HepG2 (cell line): Measurements from ENCODE around the gene SNAP47. TPM values are rescaled to one million over a fixed set of nuclear protein-coding genes. Genes with fewer than 3 reads are reported as not detected.

Experiments
- ATAC-seq: fragments of 200-7000 bp; cut with Tn5 transposase; 3 replicates; pipeline ENCODE4 v1.9.1; 2020; ENCODE audit warnings: mild to moderate bottlenecking, moderate library complexity
- BruUV-seq: library from RNA; stranded (reverse); fragments of 400-500 nt; replicated peaks from 2 replicates; lab custom pipeline; 2021; lab: Mats Ljungman, UMichigan
- CTCF ChIA-PET: fragments of 300-600 bp; formaldehyde crosslinking; extraction: SDS; loops from one replicate; lab custom pipeline; 2021; ENCODE audit warnings: low total read pairs, inconsistent platforms, low intra/inter-chr PET ratio; lab: Yijun Ruan, JAX
- POLR2A ChIA-PET: fragments of 350-600 bp; sonication (Branson Sonifier 250); formaldehyde crosslinking; loops from one replicate; lab custom pipeline; 2020; ENCODE audit warnings: antibody characterized with exemption, inconsistent platforms; lab: Yijun Ruan, JAX
- DNase-seq: peaks from one replicate; pipeline ENCODE4 v3.0.0-alpha.2; 2015; ENCODE audit warnings: low spot score
- FAIRE-seq: peaks from 3 replicates; lab custom pipeline; 2011; peaks lifted over from hg19 to GRCh38; lab: Jason Lieb, UNC
- H2AFZ ChIP-seq: one replicate; pipeline ENCODE4 v1.6.1; 2011; ENCODE audit warnings: low read length, inconsistent platforms
- H3K27ac ChIP-seq: fragments of 300-600 bp; 3 replicates; pipeline ENCODE4 v1.8.0; 2011; ENCODE audit warnings: mixed run types, mild to moderate bottlenecking, mixed read lengths, low read length, inconsistent platforms; ENCODE audit not compliant: insufficient read depth; ENCODE audit errors: extremely low read length
- H3K27me3 ChIP-seq, 2 experiments: fragments of 200-600 bp in 1 of 2; 2 replicates in 1 of 2; 3 replicates in 1 of 2; pipeline versions ENCODE4 v1.6.0 to v1.8.0; 2011; ENCODE audit warnings: low read length in 2 of 2, mild to moderate bottlenecking in 2 of 2, moderate library complexity in 2 of 2, inconsistent platforms in 1 of 2; ENCODE audit not compliant: insufficient read depth in 2 of 2, control insufficient read depth in 1 of 2
- H3K36me3 ChIP-seq, 2 experiments: fragments of 200-600 bp in 1 of 2; replicated peaks in 1 of 2; 2 replicates in 1 of 2; 3 replicates in 1 of 2; pipeline versions ENCODE4 v1.5.1 to v1.8.0; 2011; ENCODE audit warnings: low read length in 2 of 2, inconsistent platforms in 1 of 2; ENCODE audit not compliant: insufficient read depth in 2 of 2, control insufficient read depth in 1 of 2
- H3K4me1 ChIP-seq: 2 replicates; pipeline ENCODE4 v1.5.1; 2012; ENCODE audit warnings: low read length, inconsistent platforms; ENCODE audit not compliant: insufficient read depth
- H3K4me2 ChIP-seq: 2 replicates; pipeline ENCODE4 v1.6.0; 2011; ENCODE audit warnings: low read depth, low read length, inconsistent platforms
- H3K4me3 ChIP-seq, 3 experiments: fragments of 200-600 bp in 1 of 3; sonication (generic), shearing (Covaris generic) in 1 of 3; replicated peaks in 1 of 3; 2 replicates each; pipeline ENCODE4 v1.5.1; 2011 to 2016; ENCODE audit warnings: low read length in 3 of 3, inconsistent platforms in 2 of 3, low read depth in 2 of 3, mild to moderate bottlenecking in 2 of 3, control low read depth in 1 of 3, mixed read lengths in 1 of 3; ENCODE audit not compliant: insufficient read depth in 1 of 3
- H3K79me2 ChIP-seq: one replicate; pipeline ENCODE4 v1.6.1; 2011; ENCODE audit warnings: low read length, inconsistent platforms; ENCODE audit not compliant: insufficient read depth
- H3K9ac ChIP-seq: 2 replicates; pipeline ENCODE4 v1.6.0; 2011; ENCODE audit warnings: mild to moderate bottlenecking, low read depth, low read length, inconsistent platforms; ENCODE audit not compliant: insufficient read depth
- H3K9me3 ChIP-seq: 2 replicates; pipeline ENCODE4 v1.5.1; 2012; ENCODE audit warnings: mild to moderate bottlenecking, low read length
- H4K20me1 ChIP-seq: 2 replicates; pipeline ENCODE4 v1.6.0; 2011; ENCODE audit warnings: inconsistent platforms, mild to moderate bottlenecking, low read length, moderate library complexity; ENCODE audit not compliant: insufficient read depth
- BORCS8-MEF2B ChIP-seq: sonication (generic); formaldehyde crosslinking; IDR thresholded peaks from 2 replicates; pipeline ENCODE4 v1.8.0; 2022; ENCODE audit warnings: mild to moderate bottlenecking, missing genetic modification reagents
- CBX2 ChIP-seq, 2 experiments: fragments of 200-600 bp in 1 of 2; sonication (generic); formaldehyde crosslinking in 1 of 2; IDR thresholded peaks; 2 replicates each; pipeline versions ENCODE4 v1.7.0 to v1.8.1; 2018 to 2022; ENCODE audit warnings: low read depth in 2 of 2, low read length in 1 of 2, mild to moderate bottlenecking in 1 of 2, missing genetic modification reagents in 1 of 2
- GLI4 ChIP-seq: sonication (generic); formaldehyde crosslinking; IDR thresholded peaks from 2 replicates; pipeline ENCODE4 v1.5.1; 2020; ENCODE audit warnings: missing genetic modification reagents, mild to moderate bottlenecking, moderate library complexity, borderline replicate concordance
- HDAC2 ChIP-seq: sonication (generic); formaldehyde crosslinking; IDR thresholded peaks from 2 replicates; pipeline ENCODE4 v1.4.0; 2020; ENCODE audit warnings: missing genetic modification reagents
- HDAC6 ChIP-seq: fragments of 200-600 bp; sonication (generic); IDR thresholded peaks from 2 replicates; pipeline ENCODE4 v1.7.0; 2017; ENCODE audit warnings: mild to moderate bottlenecking, antibody characterized with exemption, low read length, low read depth
- HOXA3 ChIP-seq: sonication (generic); formaldehyde crosslinking; IDR thresholded peaks from 2 replicates; pipeline ENCODE4 v1.5.0; 2020; ENCODE audit warnings: missing genetic modification reagents
- LCORL ChIP-seq, 2 experiments: fragments of 450-650 bp in 1 of 2; sonication (generic) in 1 of 2; formaldehyde crosslinking in 1 of 2; IDR thresholded peaks; 2 replicates each; pipeline versions ENCODE4 v1.5.0 to v1.6.1; 2017 to 2020; ENCODE audit warnings: antibody characterized with exemption in 1 of 2, missing genetic modification reagents in 1 of 2
- PHF21A ChIP-seq: sonication (generic); formaldehyde crosslinking; IDR thresholded peaks from 2 replicates; pipeline ENCODE4 v1.5.0; 2020; ENCODE audit warnings: mild to moderate bottlenecking, missing genetic modification reagents
- PRMT3 ChIP-seq: sonication (generic); formaldehyde crosslinking; IDR thresholded peaks from 2 replicates; pipeline ENCODE4 v1.8.1; 2022; ENCODE audit warnings: low read depth, mild to moderate bottlenecking, moderate library complexity, missing genetic modification reagents, borderline replicate concordance
- REL ChIP-seq: sonication (generic); formaldehyde crosslinking; conservative IDR thresholded peaks from 2 replicates; pipeline ENCODE4 v1.8.0; 2022; ENCODE audit warnings: mild to moderate bottlenecking, missing genetic modification reagents, moderate library complexity
- SAP130 ChIP-seq: IDR thresholded peaks from 2 replicates; pipeline ENCODE4 v1.6.1; 2016; ENCODE audit warnings: low read depth
- WIZ ChIP-seq: sonication (generic); formaldehyde crosslinking; IDR thresholded peaks from 2 replicates; pipeline ENCODE4 v1.5.1; 2020; ENCODE audit warnings: mild to moderate bottlenecking, missing genetic modification reagents
- ZBTB1 ChIP-seq: sonication (generic); formaldehyde crosslinking; IDR thresholded peaks from 2 replicates; pipeline ENCODE4 v1.4.0; 2020; ENCODE audit warnings: missing genetic modification reagents, borderline replicate concordance
- ZNF431 ChIP-seq: sonication (generic); formaldehyde crosslinking; IDR thresholded peaks from 2 replicates; pipeline ENCODE4 v1.9.0; 2022; ENCODE audit warnings: missing genetic modification reagents, low read depth, mild to moderate bottlenecking, borderline replicate concordance
- ZNF570 ChIP-seq: sonication (generic); formaldehyde crosslinking; IDR thresholded peaks from 2 replicates; pipeline ENCODE4 v1.4.0; 2020; ENCODE audit warnings: mild to moderate bottlenecking, missing genetic modification reagents, borderline replicate concordance
- ZNF775 ChIP-seq: sonication (generic); formaldehyde crosslinking; IDR thresholded peaks from 2 replicates; pipeline ENCODE4 v1.4.0; 2020; ENCODE audit warnings: missing genetic modification reagents, mild to moderate bottlenecking, moderate library complexity, borderline replicate concordance
- ZSCAN5A ChIP-seq: sonication (generic); formaldehyde crosslinking; IDR thresholded peaks from 2 replicates; pipeline ENCODE4 v1.8.0; 2022; ENCODE audit warnings: mild to moderate bottlenecking, missing genetic modification reagents, borderline replicate concordance
- WGBS: methylation state at CpG from one replicate; pipeline ENCODE4 v1.1.6; 2017; ENCODE audit warnings: low lambda C conversion rate; 5-methylcytosine and 5-hydroxymethylcytosine counted together
- in situ Hi-C: cut with HindIII; loops from 2 replicates; pipeline ENCODE4 v1.10.0; 2017; ENCODE audit warnings: low pct_unique_long_range_greater_than_20kb; ENCODE audit not compliant: extremely low pct_ligation_motif_present
- intact Hi-C: fragments of 100-400 bp; cut with micrococcal nuclease; formaldehyde crosslinking; loops from one replicate; pipeline ENCODE4 v1.10.0; 2022; ENCODE audit not compliant: unreplicated experiment
- polyA plus RNA-seq, 8 experiments: library from polyadenylated mRNA; depleted of rRNA in 3 of 8; stranded (reverse) in 7 of 8; unstranded in 1 of 8; fragments of >200 nt; fragmentation: Illumina TruSeq in 4 of 8; extraction: Trizol in 4 of 8; gene quantifications; 2 replicates each; pipeline versions ENCODE4 v1.2.1 to v1.2.3, GENCODE V29; 2011 to 2016; ENCODE audit warnings: low read depth in 4 of 8, missing spikeins in 1 of 8, mixed read lengths in 1 of 8; ENCODE audit not compliant: insufficient read depth in 1 of 8
- total RNA-seq, 5 experiments: library from RNA; depleted of rRNA; stranded (reverse); fragments of >200 nt; fragmentation: Illumina TruSeq; extraction: Trizol; gene quantifications; 2 replicates each; pipeline ENCODE4 v1.2.3, GENCODE V29; 2016; ENCODE audit warnings: low read depth in 1 of 5

Gene SNAP47
- total and polyA plus RNA-seq, 2 of the 13 experiments (the other 11 are each of a cell fraction or from before 2014, with no cell fraction given): 13.6 to 25.1 TPM

DNA sequence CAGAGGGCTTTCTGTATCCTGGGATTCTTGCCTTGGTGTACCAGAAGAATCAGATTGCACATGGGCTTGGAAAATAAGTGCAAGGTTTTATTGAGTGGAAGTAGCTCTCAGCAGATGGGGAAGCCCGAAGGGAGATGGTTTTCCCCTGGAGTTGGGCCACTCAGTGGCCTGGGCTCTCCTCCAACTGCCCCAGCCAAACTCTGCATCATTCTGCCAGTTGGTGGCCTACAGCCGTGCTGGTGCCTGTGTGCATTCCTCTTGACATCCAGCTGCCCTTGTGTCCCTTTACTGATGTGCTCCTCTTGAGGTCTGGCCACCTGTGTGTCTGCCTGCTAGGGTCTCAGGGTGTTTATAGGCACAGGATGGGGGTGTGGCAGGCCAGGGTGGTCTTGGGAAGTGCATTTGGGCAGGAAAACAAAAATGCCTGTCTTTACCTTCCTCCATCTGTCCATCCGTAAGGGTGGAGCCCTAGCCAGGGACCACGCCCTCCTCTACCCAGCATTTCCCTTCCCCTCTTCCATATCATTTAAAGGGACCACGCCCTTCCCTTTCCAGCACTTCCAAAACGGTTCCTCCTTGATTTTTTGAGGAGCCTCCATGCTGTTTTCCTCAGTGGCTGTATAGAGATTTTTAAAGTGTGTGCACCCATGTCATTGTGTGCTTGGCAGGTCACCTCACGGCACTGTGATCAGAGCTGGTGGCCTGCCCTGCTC, 18.9 kb downstream of the SNAP47 start:
- ATAC-seq (no peak), DNase-seq (no peak), FAIRE-seq (no peak)
- POLR2A ChIA-PET: no interaction called here
- Histone ChIP-seq H2AFZ (no peak overlapping the region), H3K36me3 (peaks cover 18 to 55% of the 10 kb centered on the region in 2 experiments; a peak in 4 of 5 replicates), H3K4me1 (no peaks in the 10 kb centered on the region), H3K4me2 (no peak overlapping the region), H3K27ac (no peak overlapping the region), H4K20me1 (no peaks in the 10 kb centered on the region), H3K27me3 (no peaks in the 10 kb centered on the region), H3K9me3 (no peaks in the 10 kb centered on the region), H3K9ac (no peak overlapping the region), H3K79me2 (no peaks in the 10 kb centered on the region), H3K4me3 (no peak overlapping the region)
- no TSS peak for BruUV-seq
- WGBS: 90% methylated on average over 7 of the region's 7 CpGs
- intact Hi-C loops (no loop called here), in situ Hi-C loops (no loop called here)
- TF ChIP-seq PHF21A (CRISPR knock-in tag): no peak
- TF ChIP-seq ZNF570 (CRISPR knock-in tag): no peak
- TF ChIP-seq HDAC2 (CRISPR knock-in tag): no peak
- no peak for TF ChIP-seq GLI4 (CRISPR knock-in tag)
- TF ChIP-seq SAP130 (CRISPR knock-in tag): no peak
- CTCF ChIA-PET: no interaction called here

GRCh38 chr1:227754958-227755357, 19.7 kb downstream of the SNAP47 start:
- H3K79me2 ChIP-seq: no peaks in the 10 kb centered on the region
- H4K20me1 ChIP-seq: no peaks in the 10 kb centered on the region
- BruUV-seq: no TSS peak
- H2AFZ ChIP-seq: no peak overlapping the region
- no peaks in the 10 kb centered on the region for H3K9me3 ChIP-seq
- CTCF ChIA-PET: no interaction called here
- no peak for ATAC-seq
- POLR2A ChIA-PET: no interaction called here
- no peak for DNase-seq
- WGBS: 100% methylated on average over 4 of the region's 4 CpGs
- FAIRE-seq: no peak
- no peaks in the 10 kb centered on the region for H3K27me3 ChIP-seq
- peaks cover 21 to 55% of the 10 kb centered on the region in 2 experiments; a peak in 4 of 5 replicates for H3K36me3 ChIP-seq
- H3K4me3 ChIP-seq: no peak overlapping the region
- no peak overlapping the region for H3K9ac ChIP-seq
- H3K4me1 ChIP-seq: no peaks in the 10 kb centered on the region
- in situ Hi-C loops (no loop called here), intact Hi-C loops (no loop called here)
- no peak overlapping the region for H3K27ac ChIP-seq
- H3K4me2 ChIP-seq: no peak overlapping the region
- no peak for TF ChIP-seq CBX2 (IDR thresholded peaks at IDR 0.05; ENCODE audit: low read depth, low read length)
- no peak for TF ChIP-seq CBX2 (CRISPR knock-in tag; IDR thresholded peaks at IDR 0.05; ENCODE audit: low read depth)
- TF ChIP-seq WIZ (CRISPR knock-in tag): no peak
- TF ChIP-seq REL (CRISPR knock-in tag): no peak
- no peak for TF ChIP-seq PRMT3 (CRISPR knock-in tag)
- TF ChIP-seq BORCS8-MEF2B (CRISPR knock-in tag): no peak
- TF ChIP-seq ZNF431 (CRISPR knock-in tag): no peak
- no peak for TF ChIP-seq ZBTB1 (CRISPR knock-in tag)
- TF ChIP-seq HDAC6: no peak
- TF ChIP-seq HOXA3 (CRISPR knock-in tag): no peak
- no peak for TF ChIP-seq LCORL (IDR thresholded peaks at IDR 0.05)
- no peak for TF ChIP-seq LCORL (CRISPR knock-in tag; IDR thresholded peaks at IDR 0.05)
- TF ChIP-seq ZSCAN5A (CRISPR knock-in tag): no peak
- TF ChIP-seq ZNF775: no peak
